GM21619 (cell line): Measurements from ENCODE around the gene CWC15.
"Not testable (repeated sequence)": the region's sequence is repeated elsewhere in the genome, so short reads cannot be mapped to it uniquely, and the experiment has no call there.

Experiments
- ATAC-seq: cut with Tn5 transposase; IDR thresholded peaks from one replicate; pipeline ENCODE4 v1.9.1; 2021; ENCODE audit not compliant: unreplicated experiment

Gene CWC15

DNA sequence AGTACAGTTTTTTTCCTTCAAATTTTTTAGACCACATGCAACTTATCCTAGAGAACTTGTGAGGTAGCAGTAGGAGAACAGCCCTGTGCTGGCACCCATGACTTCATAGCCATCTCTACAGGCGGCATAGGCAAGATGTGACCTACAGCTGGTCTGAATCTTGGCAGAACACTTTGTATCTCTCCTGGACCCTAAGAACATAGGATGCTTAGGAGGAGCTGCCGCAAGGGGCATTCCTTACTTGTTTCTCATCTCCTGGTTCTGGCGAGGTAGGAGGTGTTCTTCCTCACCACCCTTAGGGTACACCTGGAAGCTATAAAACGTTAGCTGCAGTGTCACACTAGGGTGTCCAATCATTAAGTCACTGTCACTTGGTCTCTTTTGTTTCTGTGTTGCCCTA is 16.4 kb downstream of the CWC15 start:
- no peak for ATAC-seq

GRCh38 chr11:94954753-94955152 is 18.6 kb downstream of the CWC15 start:
- ATAC-seq: no peak

DNA sequence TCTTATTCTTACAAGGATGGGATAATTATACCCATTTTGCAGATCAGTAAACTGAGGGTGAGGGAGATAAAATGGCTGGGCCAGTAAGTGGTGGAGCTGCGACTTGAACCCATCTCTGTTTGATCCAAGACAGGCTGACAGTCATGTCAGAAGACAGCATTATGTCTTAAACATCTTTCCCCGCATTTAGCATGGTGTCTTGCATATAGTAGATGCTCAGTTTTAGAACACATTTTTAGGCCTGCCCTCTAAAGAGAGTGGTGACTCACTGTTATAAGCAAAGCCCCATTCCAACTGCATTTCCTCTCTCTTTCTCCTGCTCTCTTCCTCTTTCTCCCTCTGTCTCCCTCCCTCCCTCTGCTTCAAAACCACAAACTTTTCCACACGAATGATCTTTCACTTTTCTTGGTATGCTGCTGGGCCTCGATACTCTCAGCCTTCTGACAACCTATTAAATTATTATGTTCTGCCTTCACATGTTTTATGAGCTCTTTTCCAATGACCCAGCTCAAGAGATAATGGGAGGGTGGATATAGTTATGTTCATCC is 25.2 kb downstream of the CWC15 start:
- no peak for ATAC-seq

DNA sequence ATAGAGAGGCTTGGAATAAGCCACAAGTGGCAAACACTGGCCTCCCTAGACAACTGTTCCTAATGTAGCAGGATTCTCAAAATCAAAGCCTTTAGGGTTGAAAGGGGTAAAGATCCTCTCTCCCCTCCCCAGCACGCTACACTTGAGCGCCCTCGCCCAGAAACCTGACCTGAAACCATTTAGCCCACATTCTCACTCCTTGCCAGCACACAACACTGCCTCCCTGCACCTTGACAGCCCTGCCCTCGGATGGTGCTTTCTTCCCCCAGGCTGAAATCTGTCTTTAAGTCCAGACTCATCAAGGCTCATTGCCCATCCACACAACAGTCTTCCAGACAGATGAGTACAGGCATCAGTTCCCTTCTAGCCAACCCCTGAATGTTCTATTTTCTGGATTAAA is 26.5 kb downstream of the CWC15 start:
- ATAC-seq: no peak

- no peak for ATAC-seq
Measured at GRCh38 chr11:94941131-94941530, 32.2 kb downstream of the CWC15 start.

GRCh38 chr11:94939346-94939745 is 34.0 kb downstream of the CWC15 start:
- ATAC-seq: no peak

DNA sequence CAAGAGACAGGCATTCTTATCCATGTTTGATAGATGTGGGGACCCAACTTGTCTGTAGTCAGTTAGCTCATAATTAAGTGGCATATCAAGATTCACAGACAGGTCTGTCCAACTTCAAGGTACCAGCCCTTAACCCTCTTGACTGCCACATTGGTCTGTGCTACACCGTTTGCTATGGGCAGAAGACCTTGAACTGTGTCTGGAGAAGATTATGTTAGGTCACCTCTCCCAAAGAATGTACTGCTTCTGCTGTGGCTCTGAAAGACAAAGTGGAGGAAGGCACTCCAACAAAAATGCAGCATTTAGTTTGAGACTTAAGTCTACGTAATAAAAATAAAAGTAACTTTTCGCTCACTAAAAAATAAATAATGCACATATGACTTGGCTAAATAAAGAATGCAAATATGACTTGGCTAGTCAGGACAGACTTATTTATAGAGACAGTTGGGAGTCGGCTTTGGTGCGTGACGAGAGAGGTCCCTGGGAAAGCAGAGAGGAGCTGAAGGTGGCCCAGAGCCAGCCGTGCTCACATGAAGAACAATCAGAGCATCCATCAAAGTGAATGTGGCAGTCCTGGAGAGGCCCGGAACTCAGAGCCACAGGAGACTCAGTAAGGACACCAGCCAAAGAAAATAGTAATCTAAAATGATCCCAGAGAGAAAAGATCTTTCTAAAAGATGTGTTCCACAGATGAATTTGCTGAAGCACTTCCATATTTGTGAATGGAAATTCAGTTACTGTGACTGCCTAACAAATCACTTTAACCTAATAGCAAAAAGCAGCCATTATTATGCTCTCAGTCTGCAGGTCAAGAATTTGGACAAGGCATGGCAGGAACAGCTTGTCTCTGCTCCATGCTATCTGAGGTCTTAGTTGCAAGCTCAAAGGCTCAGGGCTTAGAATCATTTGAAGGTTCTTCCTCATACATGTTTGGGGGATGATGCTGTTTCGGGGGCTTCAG is 35.0 kb downstream of the CWC15 start:
- no peak for ATAC-seq

GRCh38 chr11:94934846-94935245 is 38.5 kb downstream of the CWC15 start:
- ATAC-seq: no peak

- no peak for ATAC-seq
Measured at GRCh38 chr11:94934362-94934761, 39.0 kb downstream of the CWC15 start.

DNA sequence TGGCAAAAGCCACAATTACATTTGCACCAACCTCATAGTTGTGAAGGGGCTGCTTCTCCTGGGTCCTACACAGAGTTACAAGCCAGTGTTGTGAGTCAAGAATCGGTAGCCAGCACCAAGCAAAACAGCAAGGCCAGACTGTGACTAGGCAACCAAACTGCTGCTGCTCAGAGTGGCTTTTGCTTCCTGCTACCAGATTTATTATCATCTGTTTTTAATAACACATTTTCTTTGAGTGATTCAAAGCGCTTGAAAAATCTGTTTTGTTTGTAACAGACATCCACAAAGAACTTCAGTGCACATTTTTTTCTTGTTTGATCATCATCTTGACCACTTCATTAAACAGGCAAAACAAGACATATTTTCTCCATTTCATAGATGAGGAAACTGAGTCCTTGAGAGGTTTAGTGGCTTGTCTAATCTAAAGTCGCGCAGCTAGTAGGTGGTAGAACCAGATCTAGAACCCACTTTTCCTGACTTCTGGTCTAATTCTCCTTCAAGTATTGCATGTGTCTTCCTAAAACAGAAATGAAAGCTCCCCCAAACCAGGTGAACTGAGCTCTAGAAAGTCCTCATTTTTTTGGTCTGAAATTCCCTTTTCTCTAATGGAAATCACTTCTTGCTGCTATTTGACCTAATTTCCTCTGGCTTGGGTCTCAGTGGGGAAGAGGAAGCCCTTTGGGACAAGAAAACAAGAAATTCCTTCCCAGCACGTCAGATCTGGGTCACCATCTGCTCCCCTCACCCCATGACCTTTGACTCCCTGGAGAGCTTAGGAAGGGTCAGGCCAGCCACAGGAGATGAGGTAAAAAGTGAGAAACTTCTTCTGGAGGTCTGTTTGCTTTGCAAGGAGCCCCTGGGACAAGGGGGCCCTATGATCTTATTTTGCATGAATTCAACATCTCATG is 39.9 kb downstream of the CWC15 start:
- no peak for ATAC-seq

DNA sequence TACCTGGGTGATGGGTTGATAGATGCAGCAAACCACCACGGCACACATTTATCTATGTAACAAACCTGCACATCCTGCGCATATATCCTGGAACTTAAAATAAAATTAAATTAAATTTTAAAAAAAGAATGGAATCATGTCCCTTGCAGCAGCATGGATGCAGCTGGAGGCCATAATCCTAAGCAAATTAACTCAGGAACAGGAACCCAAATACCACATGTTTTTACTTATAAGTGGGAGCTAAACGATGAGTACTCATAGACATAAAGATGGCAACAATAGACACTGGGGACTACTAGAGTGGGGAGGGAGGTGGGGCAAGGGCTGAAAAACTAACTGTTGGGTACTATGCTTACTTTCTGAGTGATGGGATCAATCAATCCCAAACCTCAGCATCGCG is 40.9 kb downstream of the CWC15 start:
- ATAC-seq: no peak

GRCh38 chr11:94932072-94932471 is 41.3 kb downstream of the CWC15 start:
- not testable (repeated sequence) for ATAC-seq

GRCh38 chr11:94928117-94928990 is 45.0 kb downstream of the CWC15 start:
- ATAC-seq: no peak

DNA sequence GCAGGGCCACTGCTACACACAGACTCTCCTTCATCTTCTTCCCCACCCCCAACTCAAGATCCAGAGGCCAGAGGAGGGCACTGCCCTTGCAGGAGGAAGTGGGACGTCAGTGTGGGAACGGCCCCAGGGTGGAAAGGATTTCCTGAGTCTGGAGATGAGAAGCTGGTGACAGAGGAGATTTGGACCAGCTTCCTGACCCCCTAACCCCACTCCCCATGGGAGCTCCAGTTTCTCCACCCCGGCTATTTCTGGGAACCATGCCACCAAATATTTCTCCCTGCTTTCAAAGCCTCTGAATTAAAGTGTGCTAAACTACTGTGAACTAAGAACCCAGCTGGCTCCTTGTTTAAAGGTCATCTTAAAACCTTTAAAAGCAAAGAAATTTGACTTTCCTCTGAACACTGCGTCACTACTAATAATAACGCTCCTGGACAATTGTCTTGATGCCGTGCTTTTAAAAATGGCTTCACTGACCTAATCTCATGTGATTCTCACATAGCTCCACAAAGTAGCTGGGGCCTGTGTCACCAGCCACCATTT is 46.6 kb downstream of the CWC15 start:
- no peak for ATAC-seq

GRCh38 chr11:94926271-94926625 is 47.1 kb downstream of the CWC15 start:
- peak; percentile 23 for ATAC-seq

- ATAC-seq: peak; percentile 83
Measured at GRCh38 chr11:94925422-94926270, 47.7 kb downstream of the CWC15 start.

DNA sequence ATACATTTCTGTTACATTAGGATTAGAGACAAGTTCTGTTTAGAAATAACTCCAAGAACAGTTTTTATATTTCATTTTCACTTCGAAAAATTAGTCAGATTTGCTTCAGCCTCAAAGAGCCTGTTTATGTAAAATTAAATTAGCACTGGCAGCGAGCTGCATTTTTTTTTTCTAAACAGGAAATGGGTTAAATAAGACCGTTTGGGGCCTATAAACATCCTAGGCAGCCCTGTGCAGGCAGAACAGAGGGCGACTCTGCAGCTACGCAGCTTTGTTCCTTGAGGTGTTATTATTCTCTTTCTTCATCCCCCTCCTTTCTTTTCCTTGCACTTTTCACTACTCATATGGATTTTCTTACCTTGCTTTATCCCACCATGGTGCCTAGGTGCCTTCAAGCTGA is 48.7 kb downstream of the CWC15 start:
- no peak for ATAC-seq

GRCh38 chr11:94924171-94924572 is 49.2 kb downstream of the CWC15 start:
- ATAC-seq: no peak

DNA sequence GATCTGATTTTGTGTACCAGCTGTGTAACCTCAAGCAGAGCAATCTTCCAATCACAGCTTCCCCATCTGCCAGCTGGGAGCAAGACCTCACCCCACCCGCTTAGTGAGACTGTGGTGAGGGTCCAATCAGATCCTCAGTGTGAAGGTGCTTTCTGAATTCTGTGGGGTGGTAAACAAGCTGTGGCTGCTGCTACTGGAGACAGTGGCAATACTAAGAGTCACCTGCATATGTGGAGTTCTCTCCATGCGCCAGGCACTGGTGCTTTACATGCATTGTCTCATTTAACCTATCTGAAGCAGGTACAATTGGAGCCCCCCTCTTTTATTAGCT is 50.4 kb downstream of the CWC15 start:
- ATAC-seq: no peak
